Measurements from ENCODE around the gene CCDC88B. TPM values are rescaled to one million over a fixed set of nuclear protein-coding genes. Genes with fewer than 3 reads are reported as not detected.
A peak's percentile ranks its signal among the peaks of the same experiment; 100 is the strongest.

Gene CCDC88B
- total and polyA plus RNA-seq, 8 donors, result 4.7 to 35.7 (median 6.6) TPM

DNA sequence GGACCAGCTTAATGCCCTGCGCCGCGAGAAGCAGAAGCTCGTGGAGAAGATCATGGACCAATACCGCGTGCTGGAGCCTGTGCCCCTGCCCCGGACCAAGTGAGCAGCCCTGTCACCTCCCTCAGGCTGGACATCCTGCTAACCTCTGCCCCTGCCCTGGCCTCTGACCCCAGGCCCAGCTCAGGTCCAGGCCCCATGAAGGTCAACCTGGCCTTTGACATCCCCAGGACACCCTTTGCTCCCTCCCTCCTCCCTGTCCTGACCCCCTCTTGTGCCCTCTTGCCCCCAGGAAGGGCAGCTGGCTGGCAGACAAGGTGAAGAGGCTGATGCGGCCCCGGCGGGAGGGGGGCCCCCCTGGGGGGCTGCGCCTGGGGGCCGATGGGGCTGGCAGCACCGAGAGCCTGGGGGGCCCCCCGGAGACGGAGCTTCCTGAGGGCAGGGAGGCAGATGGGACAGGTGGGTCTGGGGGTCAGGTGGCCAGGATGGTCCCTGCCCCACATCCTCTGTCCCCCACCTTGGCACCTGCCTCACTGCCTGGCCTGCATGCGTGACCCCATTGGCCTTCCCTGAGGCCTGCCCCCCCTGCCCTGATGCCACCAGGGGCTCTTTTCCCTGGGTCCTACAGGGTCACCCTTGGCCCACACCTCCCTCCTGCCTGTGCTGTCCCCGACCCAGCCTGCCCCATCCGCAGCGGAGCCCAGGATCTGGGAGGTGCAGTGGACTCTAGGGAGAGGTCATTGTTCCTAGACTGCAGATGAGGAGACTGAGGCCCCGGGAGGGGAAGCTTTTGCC lies 13.9 kb downstream of the CCDC88B start:
- Histone ChIP-seq H3K9me3 (no peaks in the 10 kb centered on the region), H3K36me3 (peaks cover 0 to 60% of the 10 kb centered on the region in 2 donors), H3K4me1 (peaks cover 10 to 30% of the 10 kb centered on the region in 2 donors), H3K27me3 (no peaks in the 10 kb centered on the region), H3K4me3 (no peak overlapping the region), H3K27ac (no peak overlapping the region)
- intact Hi-C loops (cut with DNase I), result no loop called here
- DNase-seq (peak in 1 of 4 donors; percentile 65), ATAC-seq (no peak)
- TF ChIP-seq, protein P1, sequence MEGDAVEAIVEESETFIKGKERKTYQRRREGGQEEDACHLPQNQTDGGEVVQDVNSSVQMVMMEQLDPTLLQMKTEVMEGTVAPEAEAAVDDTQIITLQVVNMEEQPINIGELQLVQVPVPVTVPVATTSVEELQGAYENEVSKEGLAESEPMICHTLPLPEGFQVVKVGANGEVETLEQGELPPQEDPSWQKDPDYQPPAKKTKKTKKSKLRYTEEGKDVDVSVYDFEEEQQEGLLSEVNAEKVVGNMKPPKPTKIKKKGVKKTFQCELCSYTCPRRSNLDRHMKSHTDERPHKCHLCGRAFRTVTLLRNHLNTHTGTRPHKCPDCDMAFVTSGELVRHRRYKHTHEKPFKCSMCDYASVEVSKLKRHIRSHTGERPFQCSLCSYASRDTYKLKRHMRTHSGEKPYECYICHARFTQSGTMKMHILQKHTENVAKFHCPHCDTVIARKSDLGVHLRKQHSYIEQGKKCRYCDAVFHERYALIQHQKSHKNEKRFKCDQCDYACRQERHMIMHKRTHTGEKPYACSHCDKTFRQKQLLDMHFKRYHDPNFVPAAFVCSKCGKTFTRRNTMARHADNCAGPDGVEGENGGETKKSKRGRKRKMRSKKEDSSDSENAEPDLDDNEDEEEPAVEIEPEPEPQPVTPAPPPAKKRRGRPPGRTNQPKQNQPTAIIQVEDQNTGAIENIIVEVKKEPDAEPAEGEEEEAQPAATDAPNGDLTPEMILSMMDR (IDR thresholded peaks at IDR 0.05), result no peak

DNA sequence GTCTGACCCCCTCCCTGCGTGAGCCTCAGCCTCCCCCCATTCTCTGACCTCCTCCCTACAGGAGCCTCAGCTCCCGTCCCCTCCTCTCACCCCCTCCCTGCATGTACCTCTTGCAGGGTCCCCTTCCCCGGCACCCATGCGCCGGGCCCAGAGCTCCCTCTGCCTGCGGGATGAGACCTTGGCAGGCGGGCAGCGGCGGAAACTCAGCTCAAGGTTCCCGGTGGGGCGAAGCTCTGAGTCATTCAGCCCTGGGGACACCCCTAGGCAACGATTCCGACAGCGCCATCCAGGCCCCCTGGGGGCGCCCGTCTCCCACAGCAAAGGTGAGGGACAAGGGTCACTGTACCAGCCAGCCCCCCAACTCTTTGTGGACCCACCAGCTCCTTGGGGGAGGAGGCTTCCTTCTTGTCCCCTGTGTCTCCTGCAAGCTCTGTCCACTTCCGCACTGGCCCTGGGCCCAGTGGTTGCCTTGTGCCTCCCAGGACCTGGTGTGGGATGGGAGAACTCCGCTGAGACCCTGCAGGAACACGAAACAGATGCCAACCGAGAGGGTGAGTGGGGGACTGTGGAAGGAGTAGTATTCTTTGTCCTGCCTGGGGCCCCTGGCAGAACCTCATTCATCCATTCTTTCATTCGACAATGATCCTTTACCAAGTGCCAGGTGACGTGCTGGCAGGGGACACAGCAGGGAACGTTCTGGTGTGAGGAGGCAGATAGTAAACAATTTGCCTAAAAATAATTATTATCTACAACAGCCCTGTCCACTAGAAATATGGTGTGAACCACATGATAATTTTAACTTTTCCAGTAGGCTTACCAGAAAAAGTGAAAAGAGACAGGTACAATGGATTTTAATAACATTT lies 15.3 kb downstream of the CCDC88B start:
- H3K9me3 ChIP-seq, result no peaks in the 10 kb centered on the region
- peaks cover 17 to 42% of the 10 kb centered on the region in 2 donors for H3K4me1 ChIP-seq
- ATAC-seq (peak; percentile 70), DNase-seq (peak; percentile 49 to 91 (median 76))
- H3K27ac ChIP-seq, result peak overlapping the region; percentile 44 to 60
- H3K36me3 ChIP-seq, result peaks cover 0 to 47% of the 10 kb centered on the region in 2 donors
- TF ChIP-seq, protein P1 (IDR thresholded peaks at IDR 0.05), result peak; percentile 52 to 68
- H3K27me3 ChIP-seq, result no peaks in the 10 kb centered on the region
- H3K4me3 ChIP-seq, result peak overlapping the region; percentile 5 to 33
- intact Hi-C loops (cut with DNase I), result no loop called here

DNA sequence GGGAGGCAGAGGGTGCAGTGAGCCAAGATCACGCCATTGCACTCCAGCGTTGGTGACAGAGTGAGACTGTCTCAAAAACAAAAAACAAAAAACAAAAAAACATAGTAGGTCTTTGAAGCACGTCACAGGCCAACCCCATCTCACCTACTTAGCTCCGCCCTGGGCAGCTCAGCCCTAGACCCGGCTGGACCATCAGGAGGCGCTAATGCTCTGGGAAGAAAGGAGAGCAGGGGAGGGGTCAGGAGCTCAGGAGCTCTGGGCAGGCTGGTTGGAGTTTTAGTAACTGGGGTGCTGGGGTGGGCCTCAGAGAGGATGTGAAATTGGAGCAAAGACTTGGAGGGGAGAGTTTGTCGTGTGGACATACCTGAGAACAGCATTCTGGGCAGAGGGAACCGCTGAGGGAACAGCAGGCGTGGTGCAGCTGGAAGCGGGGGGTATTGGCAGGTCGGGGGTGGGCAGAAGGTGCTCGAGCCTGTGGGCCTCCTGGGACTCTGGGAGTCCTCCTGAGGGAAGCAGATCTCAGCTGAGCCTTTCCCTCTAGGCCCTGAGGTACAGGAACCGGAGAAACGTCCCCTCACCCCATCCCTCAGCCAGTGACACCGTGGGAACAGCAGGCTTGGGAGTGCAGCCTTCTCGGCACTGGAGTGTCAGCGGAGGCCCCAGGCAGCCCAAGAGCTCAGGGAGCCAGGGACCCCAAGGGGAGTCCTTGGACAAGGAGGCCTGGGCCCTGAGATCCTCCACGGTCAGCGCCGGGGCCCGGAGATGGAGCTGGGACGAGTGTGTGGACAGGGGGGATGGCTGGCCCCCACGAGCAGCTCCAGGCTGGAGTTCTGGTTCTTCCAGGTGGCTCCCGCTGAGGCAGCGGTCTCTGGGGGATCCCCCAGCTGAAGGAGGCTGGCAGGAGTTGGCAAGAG lies 16.8 kb downstream of the CCDC88B start:
- Histone ChIP-seq H3K4me3 (no peak overlapping the region), H3K27ac (no peak overlapping the region), H3K9me3 (no peaks in the 10 kb centered on the region), H3K4me1 (peaks cover 19 to 50% of the 10 kb centered on the region in 2 donors), H3K27me3 (no peaks in the 10 kb centered on the region), H3K36me3 (peaks cover 0 to 51% of the 10 kb centered on the region in 2 donors)
- ATAC-seq, result no peak
- intact Hi-C loops (cut with DNase I), result no loop called here
- TF ChIP-seq, protein P1 (IDR thresholded peaks at IDR 0.05), result no peak
- peak in 1 of 4 donors; percentile 76 for DNase-seq

DNA sequence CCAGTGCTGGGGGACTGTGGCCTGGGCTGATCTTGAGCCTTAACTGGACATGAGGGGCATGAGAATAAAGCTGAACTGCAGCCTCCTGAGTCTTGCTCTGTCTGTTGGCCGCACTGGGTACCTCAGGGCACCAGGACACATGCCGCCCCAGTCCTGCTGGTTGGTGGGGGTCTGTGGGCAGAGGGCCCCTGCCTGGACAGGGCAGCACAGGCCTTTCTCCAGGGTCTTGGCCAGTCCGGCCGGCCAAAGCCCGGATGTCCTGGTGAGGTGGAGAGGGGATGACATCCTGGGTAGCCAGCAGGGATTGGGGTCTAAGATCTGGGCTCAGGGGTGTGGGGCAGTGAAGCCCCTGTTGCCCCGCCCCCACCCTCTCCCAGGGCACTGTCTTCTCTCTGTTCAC lies 17.4 kb downstream of the CCDC88B start:
- no peak overlapping the region for H3K27ac ChIP-seq

More for the DNA sequence above, 17.4 kb downstream of the CCDC88B start:
- DNase-seq (peak in 1 of 4 donors; percentile 67), ATAC-seq (no peak)
- Histone ChIP-seq H3K36me3 (peaks cover 0 to 51% of the 10 kb centered on the region in 2 donors), H3K4me3 (no peak overlapping the region), H3K9me3 (no peaks in the 10 kb centered on the region), H3K27me3 (no peaks in the 10 kb centered on the region), H3K4me1 (peaks cover 19 to 50% of the 10 kb centered on the region in 2 donors)
- intact Hi-C loops (cut with DNase I), result no loop called here
- TF ChIP-seq, protein P1 (IDR thresholded peaks at IDR 0.05), result no peak

Measured in left lung (tissue), 10 donors.